ENCODE results near the gene MBNL2. TPM values are rescaled to one million over a fixed set of nuclear protein-coding genes. Genes with fewer than 3 reads are reported as not detected.

The MBNL2 gene
- total RNA-seq, 2 donors from 2014 or later: 47.5 to 50.8 TPM

GRCh38 chr13:97254816-97255215 is 32.7 kb downstream of the MBNL2 start:
- WGBS, 2 donors: 60 to 72% methylated on average over 2 of the region's 2 CpGs
- no peaks in the 10 kb centered on the region for H3K9me3 ChIP-seq
- H3K27ac ChIP-seq: peak overlapping the region; percentile 52 to 89 (median 86)
- ATAC-seq (no peak), DNase-seq (no peak)
- H3K4me3 ChIP-seq: no peak overlapping the region
- no peak for TF ChIP-seq CTCF (IDR thresholded peaks at IDR 0.05)
- TF ChIP-seq POLR2A (IDR thresholded peaks at IDR 0.05): no peak
- H3K4me1 ChIP-seq: peaks cover 69% of the 10 kb centered on the region
- H3K36me3 ChIP-seq (replicated peaks in 1 of 2; ENCODE audit: insufficient read depth in 1 of 2, low read depth in 2 of 2): no peaks in the 10 kb centered on the region
- no peaks in the 10 kb centered on the region for H3K27me3 ChIP-seq
- intact Hi-C loops (cut with DNase I): no loop called here

- DNase-seq: no peak
- no peak overlapping the region for H3K4me3 ChIP-seq
- H3K36me3 ChIP-seq (replicated peaks in 1 of 2; ENCODE audit: insufficient read depth in 1 of 2, low read depth in 2 of 2): no peaks in the 10 kb centered on the region
- intact Hi-C loops (cut with DNase I): no loop called here
- peak overlapping the region; percentile 52 to 89 (median 86) for H3K27ac ChIP-seq
- no peaks in the 10 kb centered on the region for H3K9me3 ChIP-seq
- WGBS, 2 donors: 42 to 49% methylated on average over 3 of the region's 3 CpGs
- no peak for ATAC-seq
- no peaks in the 10 kb centered on the region for H3K27me3 ChIP-seq
- TF ChIP-seq POLR2A (IDR thresholded peaks at IDR 0.05): no peak
- TF ChIP-seq CTCF (IDR thresholded peaks at IDR 0.05): no peak
- H3K4me1 ChIP-seq: peaks cover 69% of the 10 kb centered on the region
Observed at GRCh38 chr13:97255515-97256021, 33.4 kb downstream of the MBNL2 start.

GRCh38 chr13:97256343-97256783 is 34.2 kb downstream of the MBNL2 start:
- peak overlapping the region; percentile 79 to 89 (median 86) for H3K27ac ChIP-seq
- TF ChIP-seq CTCF (IDR thresholded peaks at IDR 0.05) (no peak), POLR2A (IDR thresholded peaks at IDR 0.05) (no peak)
- no peaks in the 10 kb centered on the region for H3K9me3 ChIP-seq
- ATAC-seq (peak; percentile 75), DNase-seq (peak in 3 of 4 donors; percentile 35 to 77 (median 54))
- no peak overlapping the region for H3K4me3 ChIP-seq
- 18 to 24% methylated on average over 5 of the region's 5 CpGs for WGBS, 2 donors
- no peaks in the 10 kb centered on the region for H3K27me3 ChIP-seq
- intact Hi-C loops (cut with DNase I): no loop called here
- peaks cover 69% of the 10 kb centered on the region for H3K4me1 ChIP-seq
- H3K36me3 ChIP-seq (replicated peaks in 1 of 2; ENCODE audit: insufficient read depth in 1 of 2, low read depth in 2 of 2): no peaks in the 10 kb centered on the region

GRCh38 chr13:97257228-97257755 is 35.2 kb downstream of the MBNL2 start:
- DNase-seq: no peak
- ATAC-seq: no peak
- 37 to 41% methylated on average over 6 of the region's 6 CpGs for WGBS, 2 donors
- no peak for TF ChIP-seq CTCF (IDR thresholded peaks at IDR 0.05)
- no peak for TF ChIP-seq POLR2A (IDR thresholded peaks at IDR 0.05)
- H3K27me3 ChIP-seq: no peaks in the 10 kb centered on the region
- H3K4me3 ChIP-seq: no peak overlapping the region
- H3K4me1 ChIP-seq: peaks cover 77% of the 10 kb centered on the region
- no peaks in the 10 kb centered on the region for H3K36me3 ChIP-seq (replicated peaks in 1 of 2; ENCODE audit: insufficient read depth in 1 of 2, low read depth in 2 of 2)
- H3K27ac ChIP-seq: peak overlapping the region; percentile 72 to 89 (median 86)
- intact Hi-C loops (cut with DNase I): no loop called here
- H3K9me3 ChIP-seq: no peaks in the 10 kb centered on the region
